Endodermal cell (in vitro differentiated cells): Measurements from ENCODE around the gene LAMP1. TPM values are rescaled to one million over a fixed set of nuclear protein-coding genes. Genes with fewer than 3 reads are reported as not detected.

Experiments used
- DNase-seq: peaks from one replicate; pipeline ENCODE4 v3.0.0-alpha.2; 2017
- H3K27ac ChIP-seq: 2 replicates; pipeline ENCODE4 v1.5.1; 2013; ENCODE audit warnings: mild to moderate bottlenecking, low read depth, low read length, moderate library complexity
- H3K27me3 ChIP-seq: 2 replicates; pipeline ENCODE4 v1.6.1; 2013; ENCODE audit warnings: mild to moderate bottlenecking, low read length, moderate library complexity; ENCODE audit not compliant: insufficient read depth, control insufficient read depth, poor library complexity, severe bottlenecking
- H3K36me3 ChIP-seq: 2 replicates; pipeline ENCODE4 v1.7.0; 2013; ENCODE audit warnings: mild to moderate bottlenecking, low read length, moderate library complexity; ENCODE audit not compliant: control insufficient read depth, insufficient read depth
- H3K4me1 ChIP-seq: one replicate; pipeline ENCODE4 v1.7.0; 2013; ENCODE audit warnings: low read length; ENCODE audit not compliant: control insufficient read depth, insufficient read depth
- H3K4me3 ChIP-seq: 2 replicates; pipeline ENCODE4 v1.5.1; 2013; ENCODE audit warnings: mild to moderate bottlenecking, low read length, moderate library complexity
- H3K9ac ChIP-seq: 2 replicates; pipeline ENCODE4 v1.6.1; 2013; ENCODE audit warnings: mild to moderate bottlenecking, low read length, moderate library complexity; ENCODE audit not compliant: poor library complexity, severe bottlenecking; ENCODE audit errors: extremely low read depth
- H3K9me3 ChIP-seq: 2 replicates; pipeline ENCODE4 v1.6.1; 2013; ENCODE audit warnings: mild to moderate bottlenecking, low read length, moderate library complexity; ENCODE audit not compliant: control insufficient read depth
- H3K27ac Mint-ChIP-seq: 2 replicates; pipeline ENCODE4 v1.8.0; 2020; ENCODE audit warnings: mixed read lengths
- H3K27me3 Mint-ChIP-seq: 2 replicates; pipeline ENCODE4 v1.8.0; 2021; ENCODE audit warnings: mild to moderate bottlenecking, mixed read lengths; ENCODE audit not compliant: insufficient read depth
- H3K36me3 Mint-ChIP-seq: 2 replicates; pipeline ENCODE4 v1.8.0; 2020; ENCODE audit warnings: low read depth, mixed read lengths
- H3K4me1 Mint-ChIP-seq: 2 replicates; pipeline ENCODE4 v1.8.0; 2020; ENCODE audit warnings: mixed read lengths
- H3K4me3 Mint-ChIP-seq: 2 replicates; pipeline ENCODE4 v1.8.0; 2020; ENCODE audit warnings: mild to moderate bottlenecking, moderate library complexity, mixed read lengths
- H3K9me3 Mint-ChIP-seq: 2 replicates; pipeline ENCODE4 v1.8.0; 2020; ENCODE audit warnings: mild to moderate bottlenecking, mixed read lengths
- CTCF ChIP-seq: fragments of 200-600 bp; sonication (generic); conservative IDR thresholded peaks from 2 replicates; pipeline ENCODE4 v1.5.0; 2021; ENCODE audit warnings: antibody characterized with exemption, mild to moderate bottlenecking
- WGBS, 2 experiments: methylation state at CpG; one replicate each; pipeline versions ENCODE4 v1.1.5 to v1.1.7; 2013; ENCODE audit warnings: missing lambda C conversion rate in 2 of 2, mixed read lengths in 1 of 2; ENCODE audit not compliant: insufficient coverage in 1 of 2, insufficient read length in 1 of 2; 5-methylcytosine and 5-hydroxymethylcytosine counted together
- total RNA-seq, 2 donors: library from RNA; stranded (reverse); fragmentation: NEBNext Ultra II Directional in 1 of 2; extraction: Animal tissue kit (Norgen Biotek cat#: 25700) in 1 of 2; gene quantifications; 2 replicates in 1 of 2; 3 replicates in 1 of 2; pipeline ENCODE4 v1.2.1, GENCODE V29; 2021

LAMP1 gene
- total RNA-seq, 2 donors from 2014 or later = 153 to 160 TPM

GRCh38 chr13:113298043-113298945 lies 1.3 kb downstream of the LAMP1 start:
- H3K9me3 ChIP-seq = no peaks in the 10 kb centered on the region
- TF ChIP-seq CTCF = no peak
- Mint-ChIP-seq H3K4me3 (peak overlapping the region; percentile 92), H3K27ac (peak overlapping the region; percentile 97), H3K4me1 (peaks cover 10% of the 10 kb centered on the region), H3K27me3 (peaks cover 6% of the 10 kb centered on the region), H3K36me3 (peaks cover 10% of the 10 kb centered on the region), H3K9me3 (peaks cover 5% of the 10 kb centered on the region)
- 54 to 55% methylated on average over 11 to 13 of the region's 19 CpGs for WGBS, 2 experiments
- H3K27ac ChIP-seq = no peak overlapping the region
- H3K4me3 ChIP-seq = peak overlapping the region; percentile 89
- no peak for DNase-seq
- peaks cover 12% of the 10 kb centered on the region for H3K36me3 ChIP-seq
- peak overlapping the region; percentile 93 for H3K9ac ChIP-seq
- H3K4me1 ChIP-seq = no peaks in the 10 kb centered on the region
- H3K27me3 ChIP-seq = no peaks in the 10 kb centered on the region

GRCh38 chr13:113299951-113300350 lies 2.9 kb downstream of the LAMP1 start:
- H3K36me3 ChIP-seq = peaks cover 14% of the 10 kb centered on the region
- Mint-ChIP-seq H3K9me3 (peaks cover 5% of the 10 kb centered on the region), H3K27ac (no peak overlapping the region), H3K4me1 (peaks cover 10% of the 10 kb centered on the region), H3K27me3 (peaks cover 4% of the 10 kb centered on the region), H3K36me3 (peaks cover 10% of the 10 kb centered on the region), H3K4me3 (no peak overlapping the region)
- H3K4me3 ChIP-seq = no peak overlapping the region
- no peaks in the 10 kb centered on the region for H3K9me3 ChIP-seq
- H3K4me1 ChIP-seq = no peaks in the 10 kb centered on the region
- DNase-seq = no peak
- no peak for TF ChIP-seq CTCF
- no peak overlapping the region for H3K27ac ChIP-seq
- WGBS, 2 experiments = 89 to 95% methylated on average over 7 of the region's 7 CpGs
- H3K9ac ChIP-seq = no peak overlapping the region
- no peaks in the 10 kb centered on the region for H3K27me3 ChIP-seq

GRCh38 chr13:113302986-113303385 lies 5.9 kb downstream of the LAMP1 start:
- no peak overlapping the region for H3K27ac ChIP-seq
- Mint-ChIP-seq H3K36me3 (peaks cover 16% of the 10 kb centered on the region), H3K4me1 (peaks cover 7% of the 10 kb centered on the region), H3K27me3 (no peaks in the 10 kb centered on the region), H3K27ac (no peak overlapping the region), H3K9me3 (no peaks in the 10 kb centered on the region), H3K4me3 (no peak overlapping the region)
- no peaks in the 10 kb centered on the region for H3K27me3 ChIP-seq
- H3K4me1 ChIP-seq = no peaks in the 10 kb centered on the region
- H3K9me3 ChIP-seq = no peaks in the 10 kb centered on the region
- no peak overlapping the region for H3K9ac ChIP-seq
- WGBS, 2 experiments = 93 to 100% methylated on average over 6 to 7 of the region's 7 CpGs
- H3K36me3 ChIP-seq = peaks cover 18% of the 10 kb centered on the region
- H3K4me3 ChIP-seq = no peak overlapping the region
- TF ChIP-seq CTCF = no peak
- DNase-seq = no peak
